HG03457 (cell line): ENCODE results near the gene H1-8.
"Not testable (repeated sequence)": the region's sequence is repeated elsewhere in the genome, so short reads cannot be mapped to it uniquely, and the experiment has no call there.

Experiments used
- ATAC-seq: cut with Tn5 transposase; IDR thresholded peaks from one replicate; pipeline ENCODE4 v1.9.1; 2021; ENCODE audit warnings: moderate number of reproducible peaks; ENCODE audit not compliant: unreplicated experiment

The H1-8 gene

GRCh38 chr3:129514563-129514962 is 28.4 kb upstream of the H1-8 start:
- ATAC-seq, result no peak

GRCh38 chr3:129515108-129515820 is 27.7 kb upstream of the H1-8 start:
- not testable (repeated sequence) for ATAC-seq

- ATAC-seq, result not testable (repeated sequence)
Measured at GRCh38 chr3:129515821-129516432, 27.0 kb upstream of the H1-8 start.

- ATAC-seq, result no peak
Measured at GRCh38 chr3:129517516-129517915, 25.5 kb upstream of the H1-8 start.

GRCh38 chr3:129518038-129518561 is 24.9 kb upstream of the H1-8 start:
- ATAC-seq, result no peak

GRCh38 chr3:129518581-129518980 is 24.4 kb upstream of the H1-8 start:
- no peak for ATAC-seq

GRCh38 chr3:129519449-129519848 is 23.5 kb upstream of the H1-8 start:
- ATAC-seq, result no peak

GRCh38 chr3:129519896-129520715 is 22.9 kb upstream of the H1-8 start:
- ATAC-seq, result no peak

- no peak for ATAC-seq
Measured at GRCh38 chr3:129520960-129521359, 22.0 kb upstream of the H1-8 start.

GRCh38 chr3:129521611-129522010 is 21.4 kb upstream of the H1-8 start:
- ATAC-seq, result no peak

GRCh38 chr3:129522953-129523352 is 20.0 kb upstream of the H1-8 start:
- no peak for ATAC-seq

- no peak for ATAC-seq
Measured at GRCh38 chr3:129524081-129524480, 18.9 kb upstream of the H1-8 start.

GRCh38 chr3:129525341-129525968 is 17.5 kb upstream of the H1-8 start:
- ATAC-seq, result no peak

GRCh38 chr3:129526121-129526900 is 16.7 kb upstream of the H1-8 start:
- peak; percentile 65 for ATAC-seq

- ATAC-seq, result no peak
Measured at GRCh38 chr3:129527262-129527661, 15.7 kb upstream of the H1-8 start.

GRCh38 chr3:129528589-129529100 is 14.3 kb upstream of the H1-8 start, which contains the start of gene RHO:
TSS of gene RHO (plus strand) at chr3:129528639. CDS start at chr3:129528734, 95 bp downstream.
- ATAC-seq, result no peak

GRCh38 chr3:129529436-129530210 is 13.4 kb upstream of the H1-8 start:
- no peak for ATAC-seq

GRCh38 chr3:129530251-129530791 is 12.7 kb upstream of the H1-8 start:
- ATAC-seq, result no peak

GRCh38 chr3:129530821-129531220 is 12.2 kb upstream of the H1-8 start:
- ATAC-seq, result no peak
